Adipose tissue (tissue), 3 donors: ENCODE measurements around the gene LCAT. TPM values are rescaled to one million over a fixed set of nuclear protein-coding genes. Genes with fewer than 3 reads are reported as not detected.
A peak's percentile ranks its signal among the peaks of the same experiment; 100 is the strongest.
"Not testable (repeated sequence)": the region's sequence is repeated elsewhere in the genome, so short reads cannot be mapped to it uniquely, and the experiment has no call there.

Experiments
- H3K27ac ChIP-seq: one replicate; pipeline ENCODE4 v1.5.1; 2013; ENCODE audit warnings: low read depth, low read length
- WGBS, 3 donors: extraction: QIAGEN DNeasy Blood & Tissue Kit; methylation state at CpG; one replicate each; pipeline ENCODE4 v1.1.7; 2013; 5-methylcytosine and 5-hydroxymethylcytosine counted together
- polyA plus RNA-seq, 3 donors: library from polyadenylated mRNA; stranded (reverse); fragments of 200-250 nt; gene quantifications; one replicate each; pipeline ENCODE4 v1.2.3, GENCODE V29; 2013
- donor health status: healthy with polysubstance abuse.
- donor health status: Bipolar disorder and iron deficiency.
- donor health status: healthy.

The LCAT gene
- polyA plus RNA-seq, 3 donors: 7.5 to 34.0 (median 18.5) TPM

- 87 to 97% (median 91%) methylated on average over 4 to 5 of the region's 5 CpGs for WGBS, 3 donors
- not testable (repeated sequence) for H3K27ac ChIP-seq
Measured at GRCh38 chr16:67937713-67938112, 6.2 kb downstream of the LCAT start.

GRCh38 chr16:67936880-67937605 lies 6.9 kb downstream of the LCAT start:
- H3K27ac ChIP-seq: peak overlapping the region; percentile 51
- WGBS, 3 donors: 44 to 47% (median 46%) methylated on average over 6 of the region's 6 CpGs

- H3K27ac ChIP-seq: peak within 1 kb of the TSS; percentile 57
- WGBS, 3 donors: 0 to 1% (median 0%) methylated on average over 52 to 54 of the region's 54 CpGs
Measured at GRCh38 chr16:67936124-67936879, 7.6 kb downstream of the LCAT start, which contains the start of gene PSMB10. TSS of gene PSMB10 (minus strand) at chr16:67936850. CDS start at chr16:67936749, 101 bp downstream.

GRCh38 chr16:67935402-67936123 lies 8.4 kb downstream of the LCAT start:
- WGBS, 3 donors: 3 to 7% (median 5%) methylated on average over 55 of the region's 55 CpGs
- H3K27ac ChIP-seq: peak overlapping the region; percentile 57

GRCh38 chr16:67935101-67935401 lies 8.9 kb downstream of the LCAT start:
- 18 to 46% (median 42%) methylated on average over 13 of the region's 13 CpGs for WGBS, 3 donors
- H3K27ac ChIP-seq: no peak overlapping the region

- 34 to 75% (median 72%) methylated on average over 13 of the region's 13 CpGs for WGBS, 3 donors
Measured at GRCh38 chr16:67934306-67935100, 9.4 kb downstream of the LCAT start.

GRCh38 chr16:67933805-67934204 lies 10.1 kb downstream of the LCAT start:
- WGBS, 3 donors: 74 to 88% (median 86%) methylated on average over 7 of the region's 7 CpGs

More at GRCh38 chr16:67934306-67935100, 9.4 kb downstream of the LCAT start:
- H3K27ac ChIP-seq: no peak overlapping the region

GRCh38 chr16:67932462-67932840 lies 11.5 kb downstream of the LCAT start:
- WGBS, 3 donors: 64 to 92% (median 91%) methylated on average over 4 of the region's 4 CpGs
- no peak overlapping the region for H3K27ac ChIP-seq

More at GRCh38 chr16:67933805-67934204, 10.1 kb downstream of the LCAT start:
- no peak overlapping the region for H3K27ac ChIP-seq

- 41 to 89% (median 88%) methylated on average over 15 of the region's 15 CpGs for WGBS, 3 donors
- no peak within 1 kb of the TSS for H3K27ac ChIP-seq
Measured at GRCh38 chr16:67931712-67932461, 12.0 kb downstream of the LCAT start, which contains the start of gene CTRL. TSS of gene CTRL (minus strand) at chr16:67931862. CDS start at chr16:67931852, 10 bp downstream.

- H3K27ac ChIP-seq: no peak overlapping the region
- WGBS, 3 donors: 51 to 94% (median 94%) methylated on average over 17 of the region's 17 CpGs
Measured at GRCh38 chr16:67930678-67931211, 13.2 kb downstream of the LCAT start.

GRCh38 chr16:67930191-67930590 lies 13.7 kb downstream of the LCAT start:
- H3K27ac ChIP-seq: no peak overlapping the region
- WGBS, 3 donors: 56 to 93% (median 92%) methylated on average over 14 of the region's 14 CpGs

- H3K27ac ChIP-seq: no peak overlapping the region
- 26 to 51% (median 51%) methylated on average over 16 of the region's 16 CpGs for WGBS, 3 donors
Measured at GRCh38 chr16:67928561-67929364, 15.2 kb downstream of the LCAT start.

- WGBS, 3 donors: 67 to 84% (median 84%) methylated on average over 7 of the region's 7 CpGs
Measured at GRCh38 chr16:67928147-67928546, 15.8 kb downstream of the LCAT start.

GRCh38 chr16:67927131-67927941 lies 16.6 kb downstream of the LCAT start:
- 57 to 94% (median 94%) methylated on average over 22 of the region's 22 CpGs for WGBS, 3 donors
- no peak overlapping the region for H3K27ac ChIP-seq

More at GRCh38 chr16:67928147-67928546, 15.8 kb downstream of the LCAT start:
- H3K27ac ChIP-seq: no peak overlapping the region

GRCh38 chr16:67926181-67926750 lies 17.7 kb downstream of the LCAT start:
- 26 to 56% (median 47%) methylated on average over 13 of the region's 13 CpGs for WGBS, 3 donors

More at GRCh38 chr16:67926181-67926750, 17.7 kb downstream of the LCAT start:
- no peak overlapping the region for H3K27ac ChIP-seq
